Eye (tissue), 1 donor: ENCODE data around the gene HPS3.
"Not testable (repeated sequence)": the region's sequence is repeated elsewhere in the genome, so short reads cannot be mapped to it uniquely, and the experiment has no call there.

Experiments used
- DNase-seq: peaks from one replicate; pipeline ENCODE4 v3.0.0-alpha.2; 2015

The HPS3 gene, protein sequence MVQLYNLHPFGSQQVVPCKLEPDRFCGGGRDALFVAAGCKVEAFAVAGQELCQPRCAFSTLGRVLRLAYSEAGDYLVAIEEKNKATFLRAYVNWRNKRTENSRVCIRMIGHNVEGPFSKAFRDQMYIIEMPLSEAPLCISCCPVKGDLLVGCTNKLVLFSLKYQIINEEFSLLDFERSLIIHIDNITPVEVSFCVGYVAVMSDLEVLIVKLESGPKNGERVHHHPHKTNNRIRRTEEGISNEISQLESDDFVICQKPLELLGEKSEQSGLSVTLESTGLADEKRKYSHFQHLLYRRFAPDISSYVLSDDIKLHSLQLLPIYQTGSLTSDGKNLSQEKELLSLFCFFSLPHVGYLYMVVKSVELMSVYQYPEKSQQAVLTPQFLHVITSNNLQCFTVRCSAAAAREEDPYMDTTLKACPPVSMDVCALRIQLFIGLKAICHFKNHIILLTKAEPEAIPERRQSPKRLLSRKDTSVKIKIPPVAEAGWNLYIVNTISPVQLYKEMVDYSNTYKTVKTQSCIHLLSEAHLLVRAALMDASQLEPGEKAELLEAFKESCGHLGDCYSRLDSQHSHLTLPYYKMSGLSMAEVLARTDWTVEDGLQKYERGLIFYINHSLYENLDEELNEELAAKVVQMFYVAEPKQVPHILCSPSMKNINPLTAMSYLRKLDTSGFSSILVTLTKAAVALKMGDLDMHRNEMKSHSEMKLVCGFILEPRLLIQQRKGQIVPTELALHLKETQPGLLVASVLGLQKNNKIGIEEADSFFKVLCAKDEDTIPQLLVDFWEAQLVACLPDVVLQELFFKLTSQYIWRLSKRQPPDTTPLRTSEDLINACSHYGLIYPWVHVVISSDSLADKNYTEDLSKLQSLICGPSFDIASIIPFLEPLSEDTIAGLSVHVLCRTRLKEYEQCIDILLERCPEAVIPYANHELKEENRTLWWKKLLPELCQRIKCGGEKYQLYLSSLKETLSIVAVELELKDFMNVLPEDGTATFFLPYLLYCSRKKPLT

DNA sequence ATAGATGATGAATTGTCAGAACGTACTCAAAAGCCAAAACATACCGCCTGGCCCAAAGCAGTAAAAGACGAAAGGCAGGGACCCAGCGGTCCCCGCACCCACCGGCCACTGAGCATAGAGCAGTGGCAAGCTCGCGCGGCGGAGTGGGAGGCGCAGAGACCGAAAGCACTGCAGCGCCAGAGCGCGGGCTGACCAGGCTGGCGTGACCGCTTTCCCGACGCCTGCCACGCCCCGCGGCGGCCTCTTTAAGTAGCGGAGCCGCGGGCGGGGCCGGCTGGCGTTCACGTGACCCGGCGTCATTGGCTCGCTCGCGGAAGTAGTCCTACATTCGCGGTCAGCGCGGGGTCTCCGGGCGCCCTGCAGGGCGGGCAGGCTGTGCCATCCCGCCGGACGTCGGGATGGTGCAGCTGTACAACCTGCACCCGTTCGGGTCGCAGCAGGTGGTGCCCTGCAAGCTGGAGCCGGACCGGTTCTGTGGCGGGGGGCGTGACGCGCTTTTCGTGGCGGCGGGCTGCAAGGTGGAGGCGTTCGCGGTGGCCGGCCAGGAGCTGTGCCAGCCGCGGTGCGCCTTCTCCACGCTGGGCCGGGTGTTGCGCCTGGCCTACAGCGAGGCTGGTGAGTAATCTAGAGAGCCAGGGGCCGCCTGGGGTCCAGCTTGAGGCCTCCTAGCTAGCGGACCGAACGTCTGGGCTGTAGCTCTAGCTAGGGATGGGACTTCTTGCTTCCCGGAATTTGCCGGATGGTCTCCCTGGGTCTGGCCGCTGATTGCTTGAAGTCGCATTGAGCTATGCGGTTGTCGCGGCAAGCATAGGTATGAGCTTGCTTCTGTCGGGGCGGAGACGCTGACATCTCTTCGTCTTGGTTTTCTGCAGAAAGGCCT is at the start of gene HPS3:
TSS of gene HPS3 (plus strand) at position 313 of the 880 bp plus-strand sequence. CDS start at position 399, 86 bp downstream.
- DNase-seq: peak; percentile 97

DNA sequence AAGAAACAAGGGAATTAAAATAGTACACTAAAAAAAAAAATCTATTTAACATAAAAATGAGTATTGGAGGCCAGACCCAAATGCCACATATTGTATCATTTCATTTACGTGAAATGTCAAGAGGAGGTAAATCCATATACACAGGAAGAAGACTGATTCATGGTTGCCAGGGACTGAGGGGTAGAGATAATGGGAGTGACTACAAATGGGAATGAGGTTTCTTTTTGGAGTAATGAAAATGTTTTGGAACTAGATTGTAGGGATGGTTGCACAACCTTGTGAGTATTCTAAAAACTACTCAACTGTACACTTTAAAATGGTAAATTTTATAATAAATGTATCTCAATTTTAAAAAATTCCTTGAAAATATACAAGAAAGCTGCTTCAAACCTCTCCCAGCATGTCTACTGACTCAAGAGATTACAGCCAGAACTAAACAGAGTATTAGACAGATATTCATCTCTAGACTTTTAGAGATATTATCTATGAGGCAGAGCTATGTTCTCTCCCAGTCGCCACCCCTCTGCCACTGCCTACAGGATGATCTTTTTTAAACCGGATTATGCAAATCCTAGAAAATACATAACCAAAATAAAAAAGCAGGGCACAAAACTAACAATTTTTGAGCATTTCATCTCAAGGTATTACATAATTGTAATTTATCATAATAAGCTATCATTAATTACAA is 49.3 kb upstream of the HPS3 start:
- DNase-seq: no peak

- DNase-seq: no peak
Observed at GRCh38 chr3:149080699-149081091, 48.7 kb upstream of the HPS3 start.

- DNase-seq: no peak
Observed at GRCh38 chr3:149081772-149082171, 47.7 kb upstream of the HPS3 start.

DNA sequence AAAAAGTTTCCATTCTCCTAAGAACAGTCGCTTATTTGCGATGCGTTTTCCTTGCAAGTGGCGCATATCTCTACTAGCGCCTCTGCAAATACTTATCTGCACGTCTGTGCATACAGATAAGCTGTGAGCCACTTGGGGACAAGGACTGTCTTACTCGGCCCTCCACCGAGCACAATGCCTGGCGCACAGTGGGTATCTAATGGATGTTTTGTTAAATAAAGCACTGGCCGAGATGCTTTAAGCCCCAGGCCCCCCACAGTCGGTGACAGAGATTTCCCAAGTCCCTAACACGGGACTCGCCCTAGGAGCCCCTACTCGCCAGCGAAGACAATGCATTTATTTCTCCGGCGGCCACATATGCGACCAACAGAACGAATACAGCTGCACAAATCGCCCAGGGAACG is 43.6 kb upstream of the HPS3 start:
- DNase-seq: no peak

GRCh38 chr3:149086232-149086988 is 43.0 kb upstream of the HPS3 start, which contains the start of gene HLTF:
Gene HLTF (minus strand): TSS chr3:149086533. CDS start chr3:149086336, 197 bp downstream.
- peak; percentile 99 for DNase-seq

- DNase-seq: no peak
Observed at GRCh38 chr3:149087208-149087607, 42.2 kb upstream of the HPS3 start.

GRCh38 chr3:149089395-149089794 is 40.0 kb upstream of the HPS3 start:
- DNase-seq: no peak

- DNase-seq: no peak
Observed at GRCh38 chr3:149090461-149090860, 39.0 kb upstream of the HPS3 start.

- DNase-seq: no peak
Observed at GRCh38 chr3:149090907-149091306, 38.5 kb upstream of the HPS3 start.

- DNase-seq: no peak
Observed at GRCh38 chr3:149091983-149092382, 37.5 kb upstream of the HPS3 start.

DNA sequence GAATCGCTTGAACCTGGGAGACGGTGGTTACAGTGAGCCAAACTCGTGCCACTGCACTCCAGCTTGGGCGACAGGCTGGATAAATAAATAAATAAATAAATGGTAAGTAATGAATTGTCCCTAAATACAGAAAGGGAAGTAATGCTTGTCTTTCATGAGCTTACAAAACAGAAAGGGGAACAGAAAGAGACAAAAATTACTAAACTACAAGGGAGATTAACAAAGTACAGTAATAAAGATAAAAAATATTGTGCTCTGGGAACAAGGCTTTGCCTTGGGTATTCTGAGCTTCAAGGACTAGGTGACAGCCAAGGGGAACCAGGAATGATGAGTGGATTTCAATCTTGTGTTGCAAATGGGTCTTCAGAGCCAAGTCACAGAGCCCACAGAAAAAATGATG is 34.0 kb upstream of the HPS3 start:
- no peak for DNase-seq

GRCh38 chr3:149097987-149098386 is 31.5 kb upstream of the HPS3 start:
- not testable (repeated sequence) for DNase-seq

- no peak for DNase-seq
Observed at GRCh38 chr3:149101154-149101553, 28.3 kb upstream of the HPS3 start.

- DNase-seq: no peak
Observed at GRCh38 chr3:149101641-149102040, 27.8 kb upstream of the HPS3 start.

GRCh38 chr3:149104484-149104883 is 25.0 kb upstream of the HPS3 start:
- no peak for DNase-seq

- no peak for DNase-seq
Observed at GRCh38 chr3:149114458-149114857, 15.0 kb upstream of the HPS3 start.

DNA sequence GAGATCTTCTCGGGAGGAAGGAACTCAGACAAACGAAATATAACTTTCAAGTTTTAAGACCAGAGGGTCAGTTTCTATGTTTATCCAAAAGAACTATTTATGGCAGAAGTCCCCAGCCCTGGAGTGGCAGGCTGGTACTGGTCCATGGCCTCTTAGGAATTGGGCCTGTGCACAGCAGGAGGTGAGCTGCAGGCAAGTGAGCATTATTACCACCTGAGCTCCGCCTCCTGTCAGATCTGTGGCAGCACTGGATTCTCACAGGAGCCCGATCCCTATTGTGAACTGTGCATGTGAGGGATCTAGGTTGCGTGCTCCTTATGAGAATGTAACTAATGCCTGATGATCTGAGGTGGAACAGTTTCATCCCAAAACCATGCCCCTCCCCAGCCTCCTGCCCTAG is 14.3 kb upstream of the HPS3 start:
- no peak for DNase-seq

- DNase-seq: no peak
Observed at GRCh38 chr3:149118724-149119123, 10.7 kb upstream of the HPS3 start.

DNA sequence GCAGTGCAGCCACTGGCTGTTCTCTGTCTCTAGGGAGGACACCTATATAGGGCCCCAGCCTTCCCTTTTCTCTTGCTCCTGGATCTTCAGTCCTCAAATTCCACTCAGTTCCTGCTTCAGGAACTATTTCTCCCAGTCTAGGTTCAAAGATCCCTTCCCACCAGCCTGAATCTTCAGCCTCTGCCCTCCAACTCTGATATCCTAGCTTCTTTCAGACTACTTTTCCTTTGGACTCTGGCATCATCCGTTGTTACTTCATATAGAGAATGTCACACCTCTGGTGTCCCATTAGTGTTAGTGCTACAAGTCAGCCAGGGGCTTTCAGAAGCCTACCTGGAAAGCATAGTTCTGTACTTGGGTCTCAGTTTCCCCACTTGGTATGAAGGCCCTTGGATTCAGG is 10.0 kb upstream of the HPS3 start:
- DNase-seq: no peak
